ENCODE data around the gene FAM180A. TPM values are rescaled to one million over a fixed set of nuclear protein-coding genes. Genes with fewer than 3 reads are reported as not detected.

The FAM180A gene
- total and polyA plus RNA-seq, 9 of the 15 experiments (the other 6 are each of a cell fraction or from before 2014, with no cell fraction given): not detected

DNA sequence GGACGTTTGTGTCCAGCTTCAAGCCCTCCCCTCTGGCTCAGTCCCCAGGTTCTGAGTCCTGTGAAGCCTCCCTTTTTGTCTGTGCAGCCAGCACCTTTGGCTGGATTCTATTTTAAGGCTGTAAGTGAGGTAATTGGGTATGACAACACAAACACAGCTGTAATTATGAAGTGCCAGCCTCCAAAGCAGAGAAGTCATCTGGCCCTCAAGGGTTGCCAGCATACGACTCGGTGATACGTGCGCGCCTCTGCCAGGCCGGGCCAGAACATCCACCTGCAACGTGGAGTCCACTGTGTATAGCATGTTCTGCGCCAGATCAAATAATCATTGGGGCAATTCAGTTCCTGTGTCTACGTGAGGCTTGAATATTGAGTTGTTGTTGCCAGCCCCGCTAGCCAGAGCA is 6.7 kb upstream of the FAM180A start (continued):
- TF ChIP-seq, protein P1, sequence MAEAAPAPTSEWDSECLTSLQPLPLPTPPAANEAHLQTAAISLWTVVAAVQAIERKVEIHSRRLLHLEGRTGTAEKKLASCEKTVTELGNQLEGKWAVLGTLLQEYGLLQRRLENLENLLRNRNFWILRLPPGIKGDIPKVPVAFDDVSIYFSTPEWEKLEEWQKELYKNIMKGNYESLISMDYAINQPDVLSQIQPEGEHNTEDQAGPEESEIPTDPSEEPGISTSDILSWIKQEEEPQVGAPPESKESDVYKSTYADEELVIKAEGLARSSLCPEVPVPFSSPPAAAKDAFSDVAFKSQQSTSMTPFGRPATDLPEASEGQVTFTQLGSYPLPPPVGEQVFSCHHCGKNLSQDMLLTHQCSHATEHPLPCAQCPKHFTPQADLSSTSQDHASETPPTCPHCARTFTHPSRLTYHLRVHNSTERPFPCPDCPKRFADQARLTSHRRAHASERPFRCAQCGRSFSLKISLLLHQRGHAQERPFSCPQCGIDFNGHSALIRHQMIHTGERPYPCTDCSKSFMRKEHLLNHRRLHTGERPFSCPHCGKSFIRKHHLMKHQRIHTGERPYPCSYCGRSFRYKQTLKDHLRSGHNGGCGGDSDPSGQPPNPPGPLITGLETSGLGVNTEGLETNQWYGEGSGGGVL (CRISPR knock-in tag; IDR thresholded peaks at IDR 0.05): no peak
- TF ChIP-seq, protein P2, sequence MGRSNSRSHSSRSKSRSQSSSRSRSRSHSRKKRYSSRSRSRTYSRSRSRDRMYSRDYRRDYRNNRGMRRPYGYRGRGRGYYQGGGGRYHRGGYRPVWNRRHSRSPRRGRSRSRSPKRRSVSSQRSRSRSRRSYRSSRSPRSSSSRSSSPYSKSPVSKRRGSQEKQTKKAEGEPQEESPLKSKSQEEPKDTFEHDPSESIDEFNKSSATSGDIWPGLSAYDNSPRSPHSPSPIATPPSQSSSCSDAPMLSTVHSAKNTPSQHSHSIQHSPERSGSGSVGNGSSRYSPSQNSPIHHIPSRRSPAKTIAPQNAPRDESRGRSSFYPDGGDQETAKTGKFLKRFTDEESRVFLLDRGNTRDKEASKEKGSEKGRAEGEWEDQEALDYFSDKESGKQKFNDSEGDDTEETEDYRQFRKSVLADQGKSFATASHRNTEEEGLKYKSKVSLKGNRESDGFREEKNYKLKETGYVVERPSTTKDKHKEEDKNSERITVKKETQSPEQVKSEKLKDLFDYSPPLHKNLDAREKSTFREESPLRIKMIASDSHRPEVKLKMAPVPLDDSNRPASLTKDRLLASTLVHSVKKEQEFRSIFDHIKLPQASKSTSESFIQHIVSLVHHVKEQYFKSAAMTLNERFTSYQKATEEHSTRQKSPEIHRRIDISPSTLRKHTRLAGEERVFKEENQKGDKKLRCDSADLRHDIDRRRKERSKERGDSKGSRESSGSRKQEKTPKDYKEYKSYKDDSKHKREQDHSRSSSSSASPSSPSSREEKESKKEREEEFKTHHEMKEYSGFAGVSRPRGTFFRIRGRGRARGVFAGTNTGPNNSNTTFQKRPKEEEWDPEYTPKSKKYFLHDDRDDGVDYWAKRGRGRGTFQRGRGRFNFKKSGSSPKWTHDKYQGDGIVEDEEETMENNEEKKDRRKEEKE (IDR thresholded peaks at IDR 0.05; ENCODE audit: borderline replicate concordance in 1 of 2, control insufficient read depth in 1 of 2, low read depth in 2 of 2, low read length in 1 of 2): no peak
- TF ChIP-seq STAT5B (CRISPR knock-in tag; IDR thresholded peaks at IDR 0.05) (no peak), ARID2 (IDR thresholded peaks at IDR 0.05) (no peak), TAL1 (IDR thresholded peaks at IDR 0.05) (no peak), ZNF347 (CRISPR knock-in tag; IDR thresholded peaks at IDR 0.05; ENCODE audit: low read depth) (no peak), PHF21A (IDR thresholded peaks at IDR 0.05; ENCODE audit: borderline replicate concordance, low read depth) (no peak), CCNT2 (IDR thresholded peaks at IDR 0.05; ENCODE audit: borderline replicate concordance, extremely low read depth, insufficient read length, low read depth, low read length) (no peak)
- TF ChIP-seq, protein P3, sequence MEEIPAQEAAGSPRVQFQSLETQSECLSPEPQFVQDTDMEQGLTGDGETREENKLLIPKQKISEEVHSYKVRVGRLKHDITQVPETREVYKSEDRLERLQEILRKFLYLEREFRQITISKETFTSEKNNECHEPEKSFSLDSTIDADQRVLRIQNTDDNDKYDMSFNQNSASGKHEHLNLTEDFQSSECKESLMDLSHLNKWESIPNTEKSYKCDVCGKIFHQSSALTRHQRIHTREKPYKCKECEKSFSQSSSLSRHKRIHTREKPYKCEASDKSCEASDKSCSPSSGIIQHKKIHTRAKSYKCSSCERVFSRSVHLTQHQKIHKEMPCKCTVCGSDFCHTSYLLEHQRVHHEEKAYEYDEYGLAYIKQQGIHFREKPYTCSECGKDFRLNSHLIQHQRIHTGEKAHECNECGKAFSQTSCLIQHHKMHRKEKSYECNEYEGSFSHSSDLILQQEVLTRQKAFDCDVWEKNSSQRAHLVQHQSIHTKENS (CRISPR knock-in tag; IDR thresholded peaks at IDR 0.05): no peak

Data from K562 (cell line).